DND-41 (cell line): Measurements from ENCODE around the gene TINAG.

Source experiments
- CTCF ChIP-seq: IDR thresholded peaks from 2 replicates; pipeline ENCODE4 v1.5.1; 2012; ENCODE audit warnings: borderline replicate concordance, low read length, moderate library complexity, mild to moderate bottlenecking; ENCODE audit not compliant: poor library complexity, severe bottlenecking; ENCODE audit errors: extremely low read depth
- EZH2 ChIP-seq: IDR thresholded peaks from 3 replicates; pipeline ENCODE4 v1.6.1; 2012; ENCODE audit warnings: borderline replicate concordance, low read depth, mild to moderate bottlenecking, moderate library complexity, low read length, inconsistent platforms; ENCODE audit not compliant: severe bottlenecking

- TF ChIP-seq CTCF, result no peak
- no peak for TF ChIP-seq EZH2
Observed at GRCh38 chr6:54357141-54357540, 48.9 kb downstream of the TINAG start.
